ENCODE results near the gene S100A3. TPM values are rescaled to one million over a fixed set of nuclear protein-coding genes. Genes with fewer than 3 reads are reported as not detected.

The S100A3 gene
- polyA plus RNA-seq, 2 donors, result 10.2 to 27.5 TPM

DNA sequence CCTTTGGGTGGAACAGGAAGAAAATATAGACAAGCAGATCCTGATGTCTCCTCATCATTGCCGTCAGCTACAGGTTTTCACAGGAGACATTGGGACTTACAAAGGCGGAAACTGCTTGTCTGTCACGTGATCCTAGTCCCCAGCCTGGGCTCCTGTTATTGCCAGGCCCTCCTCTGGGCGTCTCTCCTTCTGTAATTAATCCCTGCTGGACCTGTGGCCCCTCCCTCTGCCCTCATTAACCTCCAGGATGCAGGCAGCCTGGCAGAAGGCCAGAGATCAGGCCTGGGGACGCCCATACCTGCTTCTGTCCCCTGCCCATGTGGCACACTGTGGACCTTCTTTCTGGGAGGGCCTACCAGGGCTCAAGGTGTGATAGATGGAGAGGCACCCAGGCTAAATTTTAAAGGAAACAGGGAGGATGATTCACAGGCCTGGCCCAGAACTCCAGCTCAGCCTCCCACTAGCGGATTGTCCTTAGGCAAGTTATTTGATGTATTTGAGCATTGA is 10.7 kb downstream of the S100A3 start:
- Histone ChIP-seq H3K27me3 (ENCODE audit: control insufficient read depth in 1 of 2, insufficient read depth in 2 of 2, low read length in 2 of 2) (no peaks in the 10 kb centered on the region), H3K9me3 (ENCODE audit: control insufficient read depth in 2 of 2, insufficient read depth in 1 of 2, low read depth in 1 of 2, low read length in 1 of 2) (no peaks in the 10 kb centered on the region), H3K27ac (ENCODE audit: low read depth in 2 of 2, low read length in 1 of 2) (peak overlapping the region; percentile 78 to 84), H3K4me3 (ENCODE audit: low read depth in 1 of 2, low read length in 2 of 2) (no peak overlapping the region), H3K36me3 (ENCODE audit: control insufficient read depth in 2 of 2, insufficient read depth in 2 of 2, low read length in 1 of 2) (peaks cover 0 to 3% of the 10 kb centered on the region in 2 donors), H3K4me1 (ENCODE audit: control insufficient read depth in 2 of 2, insufficient read depth in 2 of 2, low read length in 1 of 2) (peaks cover 4 to 53% of the 10 kb centered on the region in 2 donors)
- 49 to 52% methylated on average over 6 of the region's 6 CpGs for WGBS, 2 donors

DNA sequence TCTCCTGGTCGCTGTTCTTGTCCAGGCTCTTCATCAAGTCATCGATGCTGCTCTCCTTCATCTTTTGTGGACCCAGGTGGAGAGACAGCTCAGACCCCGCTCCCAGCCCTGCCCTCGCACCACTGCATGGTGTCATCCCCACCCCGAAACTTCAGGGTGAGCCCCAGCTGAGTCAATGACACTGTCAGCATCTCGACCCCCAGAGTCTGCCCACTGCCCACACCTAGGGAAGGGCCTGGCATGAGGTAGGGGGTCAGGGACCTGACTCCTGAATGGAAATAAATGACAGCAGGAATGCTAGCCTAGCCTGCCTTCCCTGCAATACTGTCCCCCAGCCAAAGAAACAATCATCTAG is 11.7 kb downstream of the S100A3 start:
- Histone ChIP-seq H3K27ac (ENCODE audit: low read depth in 2 of 2, low read length in 1 of 2) (peak overlapping the region in 1 of 2 donors; percentile 100), H3K9me3 (ENCODE audit: control insufficient read depth in 2 of 2, insufficient read depth in 1 of 2, low read depth in 1 of 2, low read length in 1 of 2) (no peaks in the 10 kb centered on the region), H3K36me3 (ENCODE audit: control insufficient read depth in 2 of 2, insufficient read depth in 2 of 2, low read length in 1 of 2) (peaks cover 0 to 3% of the 10 kb centered on the region in 2 donors), H3K27me3 (ENCODE audit: control insufficient read depth in 1 of 2, insufficient read depth in 2 of 2, low read length in 2 of 2) (no peaks in the 10 kb centered on the region), H3K4me1 (ENCODE audit: control insufficient read depth in 2 of 2, insufficient read depth in 2 of 2, low read length in 1 of 2) (peaks cover 4 to 51% of the 10 kb centered on the region in 2 donors), H3K4me3 (ENCODE audit: low read depth in 1 of 2, low read length in 2 of 2) (no peak overlapping the region)
- WGBS, 2 donors, result 94 to 96% methylated on average over 6 of the region's 6 CpGs

DNA sequence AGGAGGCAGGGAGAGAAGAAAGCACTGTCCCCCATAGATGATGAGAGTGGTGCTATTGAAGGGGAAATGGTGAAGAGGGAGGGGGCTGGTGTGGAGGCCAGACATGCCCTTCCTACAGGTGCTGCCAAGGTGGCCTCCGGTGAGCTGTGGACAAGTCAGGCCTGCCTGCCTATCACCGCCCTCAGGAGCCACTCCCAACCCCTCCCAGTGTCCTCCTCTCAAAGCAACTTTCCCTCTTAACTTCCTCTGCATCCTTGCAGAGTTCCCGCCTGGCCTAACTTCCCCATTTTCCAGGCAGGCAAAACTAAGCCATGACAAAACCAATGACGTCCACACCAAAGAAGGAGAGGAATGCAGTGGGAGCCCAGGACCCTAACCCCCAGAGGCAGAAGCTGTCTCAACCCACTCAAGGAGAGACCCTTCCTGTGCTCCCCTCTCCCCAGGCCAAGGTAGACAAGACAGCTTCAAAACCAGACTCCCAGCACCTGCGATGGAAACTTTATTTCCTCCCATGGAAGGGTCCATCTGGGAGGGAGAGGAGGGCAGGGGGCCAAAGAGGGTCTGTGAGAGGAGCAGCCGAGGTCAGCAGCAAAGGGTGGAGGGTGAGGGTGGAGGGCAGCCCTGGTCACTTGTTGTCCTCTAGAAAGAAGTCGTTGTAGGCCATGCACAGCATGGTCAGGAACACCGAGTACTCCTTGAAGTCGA is 12.2 kb downstream of the S100A3 start:
- Histone ChIP-seq H3K9me3 (ENCODE audit: control insufficient read depth in 2 of 2, insufficient read depth in 1 of 2, low read depth in 1 of 2, low read length in 1 of 2) (no peaks in the 10 kb centered on the region), H3K4me1 (ENCODE audit: control insufficient read depth in 2 of 2, insufficient read depth in 2 of 2, low read length in 1 of 2) (peaks cover 4 to 51% of the 10 kb centered on the region in 2 donors), H3K36me3 (ENCODE audit: control insufficient read depth in 2 of 2, insufficient read depth in 2 of 2, low read length in 1 of 2) (peaks cover 0 to 3% of the 10 kb centered on the region in 2 donors), H3K27me3 (ENCODE audit: control insufficient read depth in 1 of 2, insufficient read depth in 2 of 2, low read length in 2 of 2) (no peaks in the 10 kb centered on the region), H3K4me3 (ENCODE audit: low read depth in 1 of 2, low read length in 2 of 2) (peak overlapping the region; percentile 83 to 84), H3K27ac (ENCODE audit: low read depth in 2 of 2, low read length in 1 of 2) (peak overlapping the region; percentile 98 to 100)
- whole genome bisulfite sequencing, 2 donors, result 73 to 80% methylated on average over 9 of the region's 9 CpGs

- Histone ChIP-seq H3K4me3 (ENCODE audit: low read depth in 1 of 2, low read length in 2 of 2) (peak overlapping the region; percentile 83 to 84), H3K9me3 (ENCODE audit: control insufficient read depth in 2 of 2, insufficient read depth in 1 of 2, low read depth in 1 of 2, low read length in 1 of 2) (no peaks in the 10 kb centered on the region), H3K36me3 (ENCODE audit: control insufficient read depth in 2 of 2, insufficient read depth in 2 of 2, low read length in 1 of 2) (peaks cover 0 to 3% of the 10 kb centered on the region in 2 donors), H3K27ac (ENCODE audit: low read depth in 2 of 2, low read length in 1 of 2) (peak overlapping the region; percentile 98 to 100), H3K27me3 (ENCODE audit: control insufficient read depth in 1 of 2, insufficient read depth in 2 of 2, low read length in 2 of 2) (no peaks in the 10 kb centered on the region), H3K4me1 (ENCODE audit: control insufficient read depth in 2 of 2, insufficient read depth in 2 of 2, low read length in 1 of 2) (peaks cover 3 to 52% of the 10 kb centered on the region in 2 donors)
- 1% methylated on average over 30 to 38 of the region's 38 CpGs for WGBS, 2 donors
These were observed 12.9 kb downstream of the S100A3 start for GRCh38 chr1:153536012-153536670.

DNA sequence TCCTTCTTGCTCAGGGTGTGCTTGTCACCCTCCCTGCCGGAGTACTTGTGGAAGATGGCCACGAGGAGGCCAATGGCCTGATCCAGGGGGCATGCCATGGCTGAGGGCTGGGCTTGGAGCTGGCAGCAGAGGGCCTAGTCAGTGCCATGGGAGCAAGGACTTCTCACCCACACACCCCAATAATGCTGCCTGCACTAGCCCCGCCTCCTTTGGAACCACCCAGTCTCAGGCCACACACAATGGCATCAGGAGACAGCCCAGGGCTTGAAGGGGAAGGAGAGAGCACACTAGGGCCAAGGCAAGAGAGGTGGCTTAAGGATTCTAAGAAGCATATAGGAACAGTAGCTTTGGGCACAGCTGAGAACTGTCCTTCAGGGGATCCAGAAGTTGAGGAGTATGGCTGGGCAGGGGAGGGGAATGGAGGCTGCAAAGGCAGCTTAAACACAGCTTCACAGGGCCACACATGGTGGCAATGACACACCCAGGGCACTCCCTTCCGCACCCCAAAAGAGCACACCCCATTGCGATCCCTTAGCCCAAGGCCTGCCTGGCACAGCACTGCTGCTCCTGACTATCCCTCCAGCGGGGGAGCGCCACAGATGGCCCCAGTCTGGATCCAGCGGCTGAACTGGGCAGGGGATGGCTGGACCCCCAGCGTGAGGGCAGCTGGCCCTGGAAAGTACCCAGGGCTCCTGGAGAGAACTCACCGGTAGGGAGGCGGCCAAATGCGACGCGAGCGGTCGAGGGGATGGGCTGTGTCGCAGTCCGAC is 13.6 kb downstream of the S100A3 start, which contains the start of gene S100A6:
TSS of gene S100A6 (minus strand) at position 750 of the 770 bp plus-strand sequence. CDS start at position 98, 652 bp downstream.
- H3K27me3 ChIP-seq (ENCODE audit: control insufficient read depth in 1 of 2, insufficient read depth in 2 of 2, low read length in 2 of 2), result no peaks in the 10 kb centered on the region
- H3K4me1 ChIP-seq (ENCODE audit: control insufficient read depth in 2 of 2, insufficient read depth in 2 of 2, low read length in 1 of 2), result peaks cover 0 to 45% of the 10 kb centered on the region in 2 donors
- peak within 1 kb of the TSS; percentile 83 to 84 for H3K4me3 ChIP-seq (ENCODE audit: low read depth in 1 of 2, low read length in 2 of 2)
- peaks cover 0 to 3% of the 10 kb centered on the region in 2 donors for H3K36me3 ChIP-seq (ENCODE audit: control insufficient read depth in 2 of 2, insufficient read depth in 2 of 2, low read length in 1 of 2)
- H3K27ac ChIP-seq (ENCODE audit: low read depth in 2 of 2, low read length in 1 of 2), result peak within 1 kb of the TSS; percentile 98 to 100
- WGBS, 2 donors, result 3 to 11% methylated on average over 18 of the region's 18 CpGs
- H3K9me3 ChIP-seq (ENCODE audit: control insufficient read depth in 2 of 2, insufficient read depth in 1 of 2, low read depth in 1 of 2, low read length in 1 of 2), result no peaks in the 10 kb centered on the region

DNA sequence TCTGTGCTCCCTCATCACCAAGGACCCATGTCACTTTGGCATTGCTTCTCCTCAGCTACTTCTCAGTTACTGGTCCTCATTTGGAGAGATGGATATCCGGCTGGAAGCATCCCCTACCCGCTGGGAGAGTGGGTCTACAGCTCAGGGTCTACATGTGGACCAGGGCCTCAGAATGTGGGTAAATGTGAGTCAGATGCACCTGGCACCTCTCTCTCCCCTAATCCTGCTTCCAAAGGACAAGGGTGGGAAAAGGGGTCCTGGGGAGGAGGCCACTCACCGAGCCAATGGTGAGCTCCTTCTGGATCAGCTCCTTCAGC is 14.2 kb downstream of the S100A3 start:
- Histone ChIP-seq H3K36me3 (ENCODE audit: control insufficient read depth in 2 of 2, insufficient read depth in 2 of 2, low read length in 1 of 2) (peaks cover 0 to 3% of the 10 kb centered on the region in 2 donors), H3K4me3 (ENCODE audit: low read depth in 1 of 2, low read length in 2 of 2) (peak overlapping the region; percentile 83 to 84), H3K4me1 (ENCODE audit: control insufficient read depth in 2 of 2, insufficient read depth in 2 of 2, low read length in 1 of 2) (peaks cover 0 to 43% of the 10 kb centered on the region in 2 donors), H3K9me3 (ENCODE audit: control insufficient read depth in 2 of 2, insufficient read depth in 1 of 2, low read depth in 1 of 2, low read length in 1 of 2) (no peaks in the 10 kb centered on the region), H3K27me3 (ENCODE audit: control insufficient read depth in 1 of 2, insufficient read depth in 2 of 2, low read length in 2 of 2) (no peaks in the 10 kb centered on the region), H3K27ac (ENCODE audit: low read depth in 2 of 2, low read length in 1 of 2) (peak overlapping the region; percentile 98 to 100)
- WGBS, 2 donors, result 42 to 60% methylated on average over 3 of the region's 3 CpGs

DNA sequence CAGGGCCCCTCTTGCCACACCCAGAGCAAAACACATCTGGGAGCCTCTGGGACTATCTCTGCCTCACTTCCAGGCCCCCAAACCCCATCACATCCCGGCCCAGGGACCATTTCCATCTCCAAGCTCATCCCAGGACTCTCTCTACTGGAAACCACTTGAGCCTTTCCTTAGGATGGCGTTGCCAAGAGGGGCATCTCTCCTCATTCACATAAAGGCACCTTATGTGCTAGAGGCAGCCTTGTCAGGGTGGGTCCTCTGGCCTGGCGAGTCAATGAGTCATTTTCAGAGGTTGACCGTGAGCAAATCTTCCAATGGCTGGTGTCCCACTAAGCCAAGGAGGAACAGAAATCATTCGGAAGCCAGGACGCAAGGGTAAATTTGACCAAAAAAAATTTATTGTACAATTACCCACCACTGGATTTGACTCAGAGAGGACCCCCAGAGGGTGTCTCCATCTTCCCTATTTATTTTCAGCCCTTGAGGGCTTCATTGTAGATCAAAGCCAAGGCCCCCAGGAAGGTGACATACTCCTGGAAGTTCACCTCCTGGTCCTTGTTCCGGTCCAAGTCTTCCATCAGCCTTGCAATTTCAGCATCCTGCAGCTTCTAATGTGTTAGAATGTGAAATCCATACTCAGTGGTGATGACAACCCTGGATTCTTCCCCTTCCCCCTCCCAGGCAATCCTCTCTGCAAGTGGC is 14.7 kb downstream of the S100A3 start:
- H3K9me3 ChIP-seq (ENCODE audit: control insufficient read depth in 2 of 2, insufficient read depth in 1 of 2, low read depth in 1 of 2, low read length in 1 of 2), result no peaks in the 10 kb centered on the region
- H3K36me3 ChIP-seq (ENCODE audit: control insufficient read depth in 2 of 2, insufficient read depth in 2 of 2, low read length in 1 of 2), result peaks cover 0 to 3% of the 10 kb centered on the region in 2 donors
- 42 to 54% methylated on average over 7 of the region's 7 CpGs for whole genome bisulfite sequencing, 2 donors
- no peaks in the 10 kb centered on the region for H3K27me3 ChIP-seq (ENCODE audit: control insufficient read depth in 1 of 2, insufficient read depth in 2 of 2, low read length in 2 of 2)
- H3K4me1 ChIP-seq (ENCODE audit: control insufficient read depth in 2 of 2, insufficient read depth in 2 of 2, low read length in 1 of 2), result peaks cover 0 to 43% of the 10 kb centered on the region in 2 donors
- peak overlapping the region; percentile 83 to 84 for H3K4me3 ChIP-seq (ENCODE audit: low read depth in 1 of 2, low read length in 2 of 2)
- H3K27ac ChIP-seq (ENCODE audit: low read depth in 2 of 2, low read length in 1 of 2), result peak overlapping the region; percentile 98 to 100

GRCh38 chr1:153533689-153534201 is 15.3 kb downstream of the S100A3 start:
- 17 to 31% methylated on average over 13 of the region's 13 CpGs for WGBS, 2 donors

More at GRCh38 chr1:153533689-153534201, 15.3 kb downstream of the S100A3 start:
- Histone ChIP-seq H3K27ac (ENCODE audit: low read depth in 2 of 2, low read length in 1 of 2) (peak overlapping the region; percentile 98 to 100), H3K9me3 (ENCODE audit: control insufficient read depth in 2 of 2, insufficient read depth in 1 of 2, low read depth in 1 of 2, low read length in 1 of 2) (no peaks in the 10 kb centered on the region), H3K4me3 (ENCODE audit: low read depth in 1 of 2, low read length in 2 of 2) (peak overlapping the region; percentile 41 to 83), H3K36me3 (ENCODE audit: control insufficient read depth in 2 of 2, insufficient read depth in 2 of 2, low read length in 1 of 2) (peaks cover 0 to 3% of the 10 kb centered on the region in 2 donors), H3K4me1 (ENCODE audit: control insufficient read depth in 2 of 2, insufficient read depth in 2 of 2, low read length in 1 of 2) (peaks cover 0 to 43% of the 10 kb centered on the region in 2 donors), H3K27me3 (ENCODE audit: control insufficient read depth in 1 of 2, insufficient read depth in 2 of 2, low read length in 2 of 2) (no peaks in the 10 kb centered on the region)

Measured in esophagus (tissue), 2 donors.